ENCODE measurements around the gene NLRP12. TPM values are rescaled to one million over a fixed set of nuclear protein-coding genes. Genes with fewer than 3 reads are reported as not detected.
"Not testable (repeated sequence)": the region's sequence is repeated elsewhere in the genome, so short reads cannot be mapped to it uniquely, and the experiment has no call there.

The NLRP12 gene
- total RNA-seq, 2 experiments from 2014 or later, result not detected

DNA sequence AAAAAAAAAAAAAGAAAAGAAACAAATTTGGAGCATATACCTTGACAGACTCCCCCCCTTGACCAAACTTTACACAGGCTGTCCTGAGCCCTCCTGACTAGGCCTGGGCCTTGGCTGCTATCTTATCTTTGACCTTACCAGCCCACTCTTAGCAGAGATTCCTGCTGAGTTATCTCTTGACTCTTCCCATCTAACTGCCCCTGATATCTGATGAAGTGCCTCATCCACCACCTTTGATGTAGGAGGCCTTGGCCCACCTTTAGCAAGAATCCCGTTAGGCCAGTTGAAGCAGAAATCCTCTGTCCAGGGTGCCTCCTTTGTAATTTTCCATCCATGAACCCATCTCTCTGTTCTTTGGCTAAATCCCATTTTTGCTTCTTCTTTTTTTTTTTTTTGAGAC lies 43.6 kb downstream of the NLRP12 start:
- no peaks in the 10 kb centered on the region for H3K36me3 ChIP-seq (ENCODE audit: insufficient read depth, low read length)
- no peak for DNase-seq (ENCODE audit: low spot score)
- H3K79me2 ChIP-seq (ENCODE audit: insufficient read depth, low read depth, low read length), result no peaks in the 10 kb centered on the region
- H3K4me2 ChIP-seq (ENCODE audit: low read length), result no peak overlapping the region
- H4K20me1 ChIP-seq (ENCODE audit: insufficient read depth, low read length), result no peaks in the 10 kb centered on the region
- no peak overlapping the region for H3K4me3 ChIP-seq (ENCODE audit: low read depth, low read length, poor library complexity, severe bottlenecking)
- no peaks in the 10 kb centered on the region for H3K9me3 ChIP-seq (ENCODE audit: low read length)
- no peak for TF ChIP-seq CTCF (conservative IDR thresholded peaks at IDR 0.05; ENCODE audit: low read length)
- TF ChIP-seq EZH2phosphoT487 (IDR thresholded peaks at IDR 0.05; ENCODE audit: borderline replicate concordance, low read depth, low read length), result no peak
- intact Hi-C loops (cut with micrococcal nuclease; ENCODE audit: unreplicated experiment), result no loop called here
- ChIA-PET CTCF (ENCODE audit: unreplicated experiment) (no interaction called here), POLR2A (no interaction called here)
- H2AFZ ChIP-seq (ENCODE audit: low read length), result no peak overlapping the region
- H3K4me1 ChIP-seq (ENCODE audit: insufficient read depth, low read length, poor library complexity, severe bottlenecking), result no peaks in the 10 kb centered on the region
- H3K9me2 ChIP-seq (ENCODE audit: insufficient read depth, low read length), result no peaks in the 10 kb centered on the region
- BruUV-seq (replicated peaks), result no TSS peak
- H3K27ac ChIP-seq (ENCODE audit: low read depth, low read length, poor library complexity, severe bottlenecking), result no peak overlapping the region

- Histone ChIP-seq H3K27ac (ENCODE audit: low read depth, low read length, poor library complexity, severe bottlenecking) (no peak overlapping the region), H3K79me2 (ENCODE audit: insufficient read depth, low read depth, low read length) (no peaks in the 10 kb centered on the region), H3K9me3 (ENCODE audit: low read length) (no peaks in the 10 kb centered on the region), H3K4me2 (ENCODE audit: low read length) (no peak overlapping the region), H3K4me1 (ENCODE audit: insufficient read depth, low read length, poor library complexity, severe bottlenecking) (no peaks in the 10 kb centered on the region), H4K20me1 (ENCODE audit: insufficient read depth, low read length) (no peaks in the 10 kb centered on the region), H3K4me3 (ENCODE audit: low read depth, low read length, poor library complexity, severe bottlenecking) (no peak overlapping the region), H3K36me3 (ENCODE audit: insufficient read depth, low read length) (no peaks in the 10 kb centered on the region), H2AFZ (ENCODE audit: low read length) (no peak overlapping the region), H3K9me2 (ENCODE audit: insufficient read depth, low read length) (no peaks in the 10 kb centered on the region)
- CTCF ChIA-PET (ENCODE audit: unreplicated experiment), result no interaction called here
- DNase-seq (ENCODE audit: low spot score), result no peak
- TF ChIP-seq CTCF (conservative IDR thresholded peaks at IDR 0.05; ENCODE audit: low read length) (no peak), EZH2phosphoT487 (IDR thresholded peaks at IDR 0.05; ENCODE audit: borderline replicate concordance, low read depth, low read length) (no peak)
- intact Hi-C loops (cut with micrococcal nuclease; ENCODE audit: unreplicated experiment), result no loop called here
- BruUV-seq (replicated peaks), result no TSS peak
- POLR2A ChIA-PET, result no interaction called here
These were observed 48.6 kb downstream of the NLRP12 start for GRCh38 chr19:53775524-53775923.

DNA sequence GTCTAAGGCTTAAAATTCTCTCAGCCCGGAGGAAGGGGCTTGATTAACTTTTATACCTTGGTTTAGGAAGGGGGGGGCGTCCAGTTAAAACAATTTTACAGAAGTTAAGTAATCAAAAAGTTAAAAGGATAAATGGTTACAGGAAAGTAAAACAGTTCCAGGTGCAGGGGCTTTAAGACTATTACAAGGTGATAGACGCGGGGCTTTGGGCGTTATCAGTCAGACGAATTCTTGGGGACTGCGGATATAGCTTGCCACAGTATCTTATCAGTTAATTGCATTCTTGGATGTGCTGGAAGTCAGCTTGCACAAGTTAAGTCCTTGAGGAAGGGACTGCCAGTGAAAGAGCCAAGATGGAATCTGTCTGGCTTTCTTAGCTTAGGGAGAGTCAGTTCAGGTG lies 49.6 kb downstream of the NLRP12 start:
- H3K4me1 ChIP-seq (ENCODE audit: insufficient read depth, low read length, poor library complexity, severe bottlenecking); BruUV-seq (replicated peaks); CTCF ChIA-PET (ENCODE audit: unreplicated experiment); H3K27ac ChIP-seq (ENCODE audit: low read depth, low read length, poor library complexity, severe bottlenecking); DNase-seq (ENCODE audit: low spot score); H3K9me2 ChIP-seq (ENCODE audit: insufficient read depth, low read length); H3K4me3 ChIP-seq (ENCODE audit: low read depth, low read length, poor library complexity, severe bottlenecking); H3K4me2 ChIP-seq (ENCODE audit: low read length); H3K79me2 ChIP-seq (ENCODE audit: insufficient read depth, low read depth, low read length); H2AFZ ChIP-seq (ENCODE audit: low read length); intact Hi-C loops (cut with micrococcal nuclease; ENCODE audit: unreplicated experiment); H4K20me1 ChIP-seq (ENCODE audit: insufficient read depth, low read length); H3K36me3 ChIP-seq (ENCODE audit: insufficient read depth, low read length); H3K9me3 ChIP-seq (ENCODE audit: low read length); POLR2A ChIA-PET: not testable (repeated sequence)
